ENCODE results near the gene TOX2.

The TOX2 gene

GRCh38 chr20:43954704-43955061, 40.0 kb downstream of the TOX2 start:
- Histone ChIP-seq H3K18ac (ENCODE audit: low read length) (no peak overlapping the region), H2BK120ac (ENCODE audit: low read depth, low read length) (no peak overlapping the region), H3K36me3 (ENCODE audit: control insufficient read depth, insufficient read depth, low read length) (no peaks in the 10 kb centered on the region), H4K5ac (ENCODE audit: low read length) (no peak overlapping the region), H3K4ac (ENCODE audit: low read depth, low read length) (peak overlapping the region; percentile 27), H3K23ac (ENCODE audit: low read length) (no peak overlapping the region), H3K27ac (ENCODE audit: low read depth, low read length) (peak overlapping the region; percentile 31), H2BK15ac (replicated peaks; ENCODE audit: low read depth) (no peak overlapping the region), H3K9ac (ENCODE audit: low read length) (no peak overlapping the region), H3K4me3 (ENCODE audit: low read length) (no peak overlapping the region), H3K4me1 (ENCODE audit: control insufficient read depth, low read depth, low read length) (peaks cover 4% of the 10 kb centered on the region), H4K8ac (ENCODE audit: low read depth, low read length) (no peak overlapping the region), H3K27me3 (ENCODE audit: insufficient read depth, low read length, poor library complexity) (no peaks in the 10 kb centered on the region), H3K56ac (ENCODE audit: low read length) (no peak overlapping the region), H2BK5ac (ENCODE audit: low read length) (no peak overlapping the region), H3K79me2 (ENCODE audit: control insufficient read depth, insufficient read depth, low read length) (no peaks in the 10 kb centered on the region), H3K79me1 (ENCODE audit: low read length) (no peaks in the 10 kb centered on the region), H2AK5ac (ENCODE audit: low read length) (no peak overlapping the region), H3K4me2 (ENCODE audit: low read length) (no peak overlapping the region)
- no peak for DNase-seq
- WGBS (ENCODE audit: extremely low coverage, insufficient coverage, low lambda C conversion rate) = no CpG with 5 or more reads among the region's 6 CpGs

- H4K5ac ChIP-seq (ENCODE audit: low read length) = no peak overlapping the region
- H2BK5ac ChIP-seq (ENCODE audit: low read length) = no peak overlapping the region
- no peak overlapping the region for H3K4me2 ChIP-seq (ENCODE audit: low read length)
- no peaks in the 10 kb centered on the region for H3K36me3 ChIP-seq (ENCODE audit: control insufficient read depth, insufficient read depth, low read length)
- H3K9ac ChIP-seq (ENCODE audit: low read length) = no peak overlapping the region
- peak overlapping the region; percentile 40 for H3K18ac ChIP-seq (ENCODE audit: low read length)
- peaks cover 4% of the 10 kb centered on the region for H3K4me1 ChIP-seq (ENCODE audit: control insufficient read depth, low read depth, low read length)
- no peak overlapping the region for H4K8ac ChIP-seq (ENCODE audit: low read depth, low read length)
- no peaks in the 10 kb centered on the region for H3K79me2 ChIP-seq (ENCODE audit: control insufficient read depth, insufficient read depth, low read length)
- H2BK120ac ChIP-seq (ENCODE audit: low read depth, low read length) = no peak overlapping the region
- no peak overlapping the region for H2BK15ac ChIP-seq (replicated peaks; ENCODE audit: low read depth)
- DNase-seq = peak; percentile 79
- no CpG with 5 or more reads among the region's 6 CpGs for WGBS (ENCODE audit: extremely low coverage, insufficient coverage, low lambda C conversion rate)
- H3K4me3 ChIP-seq (ENCODE audit: low read length) = no peak overlapping the region
- peak overlapping the region; percentile 31 for H3K27ac ChIP-seq (ENCODE audit: low read depth, low read length)
- H3K56ac ChIP-seq (ENCODE audit: low read length) = no peak overlapping the region
- H3K27me3 ChIP-seq (ENCODE audit: insufficient read depth, low read length, poor library complexity) = no peaks in the 10 kb centered on the region
- no peak overlapping the region for H3K23ac ChIP-seq (ENCODE audit: low read length)
- H2AK5ac ChIP-seq (ENCODE audit: low read length) = no peak overlapping the region
- peak overlapping the region; percentile 27 for H3K4ac ChIP-seq (ENCODE audit: low read depth, low read length)
- no peaks in the 10 kb centered on the region for H3K79me1 ChIP-seq (ENCODE audit: low read length)
These were observed 40.6 kb downstream of the TOX2 start for GRCh38 chr20:43955062-43955749.

- H3K4ac ChIP-seq (ENCODE audit: low read depth, low read length) = no peak overlapping the region
- no peak overlapping the region for H2AK5ac ChIP-seq (ENCODE audit: low read length)
- no peak overlapping the region for H2BK120ac ChIP-seq (ENCODE audit: low read depth, low read length)
- no peak overlapping the region for H4K5ac ChIP-seq (ENCODE audit: low read length)
- H4K8ac ChIP-seq (ENCODE audit: low read depth, low read length) = no peak overlapping the region
- no peak overlapping the region for H3K9ac ChIP-seq (ENCODE audit: low read length)
- no peaks in the 10 kb centered on the region for H3K36me3 ChIP-seq (ENCODE audit: control insufficient read depth, insufficient read depth, low read length)
- H2BK15ac ChIP-seq (replicated peaks; ENCODE audit: low read depth) = no peak overlapping the region
- no peak overlapping the region for H2BK5ac ChIP-seq (ENCODE audit: low read length)
- H3K79me2 ChIP-seq (ENCODE audit: control insufficient read depth, insufficient read depth, low read length) = no peaks in the 10 kb centered on the region
- H3K4me3 ChIP-seq (ENCODE audit: low read length) = no peak overlapping the region
- H3K23ac ChIP-seq (ENCODE audit: low read length) = no peak overlapping the region
- peak overlapping the region; percentile 7 for H3K27ac ChIP-seq (ENCODE audit: low read depth, low read length)
- H3K4me2 ChIP-seq (ENCODE audit: low read length) = no peak overlapping the region
- peaks cover 4% of the 10 kb centered on the region for H3K4me1 ChIP-seq (ENCODE audit: control insufficient read depth, low read depth, low read length)
- peak; percentile 53 for DNase-seq
- no peak overlapping the region for H3K18ac ChIP-seq (ENCODE audit: low read length)
- H3K27me3 ChIP-seq (ENCODE audit: insufficient read depth, low read length, poor library complexity) = no peaks in the 10 kb centered on the region
- no peaks in the 10 kb centered on the region for H3K79me1 ChIP-seq (ENCODE audit: low read length)
- no peak overlapping the region for H3K56ac ChIP-seq (ENCODE audit: low read length)
- WGBS (ENCODE audit: extremely low coverage, insufficient coverage, low lambda C conversion rate) = no CpG with 5 or more reads among the region's 8 CpGs
These were observed 41.1 kb downstream of the TOX2 start for GRCh38 chr20:43955750-43956191.

- WGBS (ENCODE audit: extremely low coverage, insufficient coverage, low lambda C conversion rate) = no CpG with 5 or more reads among the region's 3 CpGs
- Histone ChIP-seq H3K23ac (ENCODE audit: low read length) (no peak overlapping the region), H2BK120ac (ENCODE audit: low read depth, low read length) (no peak overlapping the region), H3K79me1 (ENCODE audit: low read length) (no peaks in the 10 kb centered on the region), H3K4me3 (ENCODE audit: low read length) (no peak overlapping the region), H3K27me3 (ENCODE audit: insufficient read depth, low read length, poor library complexity) (no peaks in the 10 kb centered on the region), H3K56ac (ENCODE audit: low read length) (no peak overlapping the region), H2BK15ac (replicated peaks; ENCODE audit: low read depth) (no peak overlapping the region), H3K4me1 (ENCODE audit: control insufficient read depth, low read depth, low read length) (peaks cover 4% of the 10 kb centered on the region), H2AK5ac (ENCODE audit: low read length) (no peak overlapping the region), H4K5ac (ENCODE audit: low read length) (no peak overlapping the region), H3K4ac (ENCODE audit: low read depth, low read length) (no peak overlapping the region), H3K9ac (ENCODE audit: low read length) (no peak overlapping the region), H3K27ac (ENCODE audit: low read depth, low read length) (no peak overlapping the region), H2BK5ac (ENCODE audit: low read length) (no peak overlapping the region), H3K4me2 (ENCODE audit: low read length) (no peak overlapping the region), H3K18ac (ENCODE audit: low read length) (no peak overlapping the region), H4K8ac (ENCODE audit: low read depth, low read length) (no peak overlapping the region), H3K36me3 (ENCODE audit: control insufficient read depth, insufficient read depth, low read length) (no peaks in the 10 kb centered on the region), H3K79me2 (ENCODE audit: control insufficient read depth, insufficient read depth, low read length) (no peaks in the 10 kb centered on the region)
- DNase-seq = no peak
These were observed 42.7 kb downstream of the TOX2 start for GRCh38 chr20:43957392-43957791.

- H3K56ac ChIP-seq (ENCODE audit: low read length) = no peak overlapping the region
- H3K9ac ChIP-seq (ENCODE audit: low read length) = no peak overlapping the region
- H4K5ac ChIP-seq (ENCODE audit: low read length) = no peak overlapping the region
- H4K8ac ChIP-seq (ENCODE audit: low read depth, low read length) = no peak overlapping the region
- peaks cover 4% of the 10 kb centered on the region for H3K4me1 ChIP-seq (ENCODE audit: control insufficient read depth, low read depth, low read length)
- no peak overlapping the region for H3K23ac ChIP-seq (ENCODE audit: low read length)
- no peak overlapping the region for H2BK120ac ChIP-seq (ENCODE audit: low read depth, low read length)
- H3K4me2 ChIP-seq (ENCODE audit: low read length) = no peak overlapping the region
- H3K36me3 ChIP-seq (ENCODE audit: control insufficient read depth, insufficient read depth, low read length) = no peaks in the 10 kb centered on the region
- H3K27me3 ChIP-seq (ENCODE audit: insufficient read depth, low read length, poor library complexity) = no peaks in the 10 kb centered on the region
- H3K79me2 ChIP-seq (ENCODE audit: control insufficient read depth, insufficient read depth, low read length) = no peaks in the 10 kb centered on the region
- no peak overlapping the region for H3K4ac ChIP-seq (ENCODE audit: low read depth, low read length)
- H2BK5ac ChIP-seq (ENCODE audit: low read length) = no peak overlapping the region
- no peak overlapping the region for H2AK5ac ChIP-seq (ENCODE audit: low read length)
- WGBS (ENCODE audit: extremely low coverage, insufficient coverage, low lambda C conversion rate) = no CpG with 5 or more reads among the region's 2 CpGs
- no peak overlapping the region for H3K18ac ChIP-seq (ENCODE audit: low read length)
- no peak overlapping the region for H2BK15ac ChIP-seq (replicated peaks; ENCODE audit: low read depth)
- H3K27ac ChIP-seq (ENCODE audit: low read depth, low read length) = no peak overlapping the region
- DNase-seq = no peak
- H3K79me1 ChIP-seq (ENCODE audit: low read length) = no peaks in the 10 kb centered on the region
- no peak overlapping the region for H3K4me3 ChIP-seq (ENCODE audit: low read length)
These were observed 44.0 kb downstream of the TOX2 start for GRCh38 chr20:43958626-43959025.
